ENCODE data around the gene HDHD2. TPM values are rescaled to one million over a fixed set of nuclear protein-coding genes. Genes with fewer than 3 reads are reported as not detected.

HDHD2 gene
- total and polyA plus RNA-seq, 2 of the 13 experiments (the other 11 are each of a cell fraction or from before 2014, with no cell fraction given) = 10.2 to 34.7 TPM

- 0 out of 2 replicates have a peak, but pooled peaks have one; percentile 40 for TF ChIP-seq ZNF318 (CRISPR knock-in tag; IDR thresholded peaks at IDR 0.05)
- TF ChIP-seq, protein P1, sequence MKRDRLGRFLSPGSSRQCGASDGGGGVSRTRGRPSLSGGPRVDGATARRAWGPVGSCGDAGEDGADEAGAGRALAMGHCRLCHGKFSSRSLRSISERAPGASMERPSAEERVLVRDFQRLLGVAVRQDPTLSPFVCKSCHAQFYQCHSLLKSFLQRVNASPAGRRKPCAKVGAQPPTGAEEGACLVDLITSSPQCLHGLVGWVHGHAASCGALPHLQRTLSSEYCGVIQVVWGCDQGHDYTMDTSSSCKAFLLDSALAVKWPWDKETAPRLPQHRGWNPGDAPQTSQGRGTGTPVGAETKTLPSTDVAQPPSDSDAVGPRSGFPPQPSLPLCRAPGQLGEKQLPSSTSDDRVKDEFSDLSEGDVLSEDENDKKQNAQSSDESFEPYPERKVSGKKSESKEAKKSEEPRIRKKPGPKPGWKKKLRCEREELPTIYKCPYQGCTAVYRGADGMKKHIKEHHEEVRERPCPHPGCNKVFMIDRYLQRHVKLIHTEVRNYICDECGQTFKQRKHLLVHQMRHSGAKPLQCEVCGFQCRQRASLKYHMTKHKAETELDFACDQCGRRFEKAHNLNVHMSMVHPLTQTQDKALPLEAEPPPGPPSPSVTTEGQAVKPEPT (CRISPR knock-in tag; IDR thresholded peaks at IDR 0.05; ENCODE audit: low read depth) = peak; percentile 68; the same call in 1 of the 2 replicates
- TF ChIP-seq, protein P2, sequence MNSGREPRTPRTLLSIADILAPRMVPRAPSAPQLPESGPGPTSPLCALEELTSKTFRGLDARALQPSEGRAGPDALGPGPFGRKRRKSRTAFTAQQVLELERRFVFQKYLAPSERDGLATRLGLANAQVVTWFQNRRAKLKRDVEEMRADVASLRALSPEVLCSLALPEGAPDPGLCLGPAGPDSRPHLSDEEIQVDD (CRISPR knock-in tag; IDR thresholded peaks at IDR 0.05; ENCODE audit: borderline replicate concordance) = no peak
- TF ChIP-seq ZNF703 (CRISPR knock-in tag; IDR thresholded peaks at IDR 0.05; ENCODE audit: borderline replicate concordance) = no peak
- no peak for TF ChIP-seq ZNF670 (CRISPR knock-in tag; IDR thresholded peaks at IDR 0.05; ENCODE audit: borderline replicate concordance)
- no peak for TF ChIP-seq CBFB (CRISPR knock-in tag; IDR thresholded peaks at IDR 0.05)
- TF ChIP-seq FOXP4 (CRISPR knock-in tag; IDR thresholded peaks at IDR 0.05) = no peak; the same call in 1 of the 2 replicates
- TF ChIP-seq ZNF431 (CRISPR knock-in tag; IDR thresholded peaks at IDR 0.05; ENCODE audit: borderline replicate concordance, low read depth) = no peak
- peak; percentile 29 for TF ChIP-seq CTCF (CRISPR knock-in tag; IDR thresholded peaks at IDR 0.05)
- TF ChIP-seq KDM3A (CRISPR knock-in tag; IDR thresholded peaks at IDR 0.05; ENCODE audit: low read depth) = peak; percentile 68; the same call in 1 of the 2 replicates
- TF ChIP-seq EED (CRISPR knock-in tag; IDR thresholded peaks at IDR 0.05) = no peak
- TF ChIP-seq ZNF709 (CRISPR knock-in tag; IDR thresholded peaks at IDR 0.05) = peak; percentile 64; the same call in 1 of the 2 replicates
- no peak for TF ChIP-seq ZMAT5 (CRISPR knock-in tag; IDR thresholded peaks at IDR 0.05; ENCODE audit: borderline replicate concordance, low read depth)
Observed at GRCh38 chr18:47175898-47176575, 25.7 kb upstream of the HDHD2 start, which contains the start of gene IER3IP1 (continued).
